OCI-LY3 (cell line): ENCODE measurements around the gene NOXO1.

Experiments
- EZH2phosphoT487 ChIP-seq: fragments of 200-600 bp; shearing (Covaris generic); IDR thresholded peaks from 2 replicates; pipeline ENCODE4 v1.6.1; 2018; ENCODE audit warnings: antibody characterized with exemption, mixed run types, low read depth
- TF ChIP-seq, protein P1 (sequence below): fragments of 200-600, 300-600 bp; sonication (generic); IDR thresholded peaks from 2 replicates; pipeline ENCODE4 v1.5.1; 2014; ENCODE audit warnings: antibody characterized with exemption, low read length, low read depth

DNA sequence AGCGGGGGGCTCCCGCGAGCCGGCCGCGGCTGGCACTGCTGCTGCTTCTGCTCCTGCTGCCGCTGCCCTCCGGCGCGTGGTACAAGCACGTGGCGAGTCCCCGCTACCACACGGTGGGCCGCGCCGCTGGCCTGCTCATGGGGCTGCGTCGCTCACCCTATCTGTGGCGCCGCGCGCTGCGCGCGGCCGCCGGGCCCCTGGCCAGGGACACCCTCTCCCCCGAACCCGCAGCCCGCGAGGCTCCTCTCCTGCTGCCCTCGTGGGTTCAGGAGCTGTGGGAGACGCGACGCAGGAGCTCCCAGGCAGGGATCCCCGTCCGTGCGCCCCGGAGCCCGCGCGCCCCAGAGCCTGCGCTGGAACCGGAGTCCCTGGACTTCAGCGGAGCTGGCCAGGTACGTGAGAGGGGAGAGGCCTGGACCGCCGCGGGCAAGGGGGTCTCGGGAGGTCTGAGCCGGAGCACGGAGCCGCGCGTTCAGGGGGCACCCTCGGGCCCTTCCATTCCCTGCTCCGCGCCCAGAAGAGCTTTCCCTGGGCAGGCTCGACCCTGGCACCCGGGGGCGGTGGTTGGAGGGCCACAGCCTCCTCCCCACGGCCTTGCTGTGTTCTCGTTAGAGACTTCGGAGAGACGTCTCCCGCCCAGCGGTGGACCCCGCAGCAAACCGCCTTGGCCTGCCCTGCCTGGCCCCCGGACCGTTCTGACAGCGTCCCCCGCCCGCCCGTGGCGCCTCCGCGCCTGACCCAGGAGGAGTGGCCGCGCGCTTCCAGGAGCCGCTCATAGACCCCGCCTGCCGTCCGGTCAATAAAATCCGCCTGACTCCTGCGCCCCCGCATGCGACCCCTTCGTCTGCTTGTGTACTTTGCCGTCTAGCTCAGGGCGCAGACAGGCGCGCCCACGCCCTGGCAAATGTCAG, 38.9 kb upstream of the NOXO1 start:
- TF ChIP-seq, protein P1, sequence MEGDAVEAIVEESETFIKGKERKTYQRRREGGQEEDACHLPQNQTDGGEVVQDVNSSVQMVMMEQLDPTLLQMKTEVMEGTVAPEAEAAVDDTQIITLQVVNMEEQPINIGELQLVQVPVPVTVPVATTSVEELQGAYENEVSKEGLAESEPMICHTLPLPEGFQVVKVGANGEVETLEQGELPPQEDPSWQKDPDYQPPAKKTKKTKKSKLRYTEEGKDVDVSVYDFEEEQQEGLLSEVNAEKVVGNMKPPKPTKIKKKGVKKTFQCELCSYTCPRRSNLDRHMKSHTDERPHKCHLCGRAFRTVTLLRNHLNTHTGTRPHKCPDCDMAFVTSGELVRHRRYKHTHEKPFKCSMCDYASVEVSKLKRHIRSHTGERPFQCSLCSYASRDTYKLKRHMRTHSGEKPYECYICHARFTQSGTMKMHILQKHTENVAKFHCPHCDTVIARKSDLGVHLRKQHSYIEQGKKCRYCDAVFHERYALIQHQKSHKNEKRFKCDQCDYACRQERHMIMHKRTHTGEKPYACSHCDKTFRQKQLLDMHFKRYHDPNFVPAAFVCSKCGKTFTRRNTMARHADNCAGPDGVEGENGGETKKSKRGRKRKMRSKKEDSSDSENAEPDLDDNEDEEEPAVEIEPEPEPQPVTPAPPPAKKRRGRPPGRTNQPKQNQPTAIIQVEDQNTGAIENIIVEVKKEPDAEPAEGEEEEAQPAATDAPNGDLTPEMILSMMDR = no peak
- no peak for TF ChIP-seq EZH2phosphoT487
